HG03521 (cell line): ENCODE results near the gene PTH2.

Source experiments
- ATAC-seq: cut with Tn5 transposase; IDR thresholded peaks from one replicate; pipeline ENCODE4 v1.9.1; 2021; ENCODE audit warnings: mild to moderate bottlenecking, moderate library complexity; ENCODE audit not compliant: unreplicated experiment

The PTH2 gene

DNA sequence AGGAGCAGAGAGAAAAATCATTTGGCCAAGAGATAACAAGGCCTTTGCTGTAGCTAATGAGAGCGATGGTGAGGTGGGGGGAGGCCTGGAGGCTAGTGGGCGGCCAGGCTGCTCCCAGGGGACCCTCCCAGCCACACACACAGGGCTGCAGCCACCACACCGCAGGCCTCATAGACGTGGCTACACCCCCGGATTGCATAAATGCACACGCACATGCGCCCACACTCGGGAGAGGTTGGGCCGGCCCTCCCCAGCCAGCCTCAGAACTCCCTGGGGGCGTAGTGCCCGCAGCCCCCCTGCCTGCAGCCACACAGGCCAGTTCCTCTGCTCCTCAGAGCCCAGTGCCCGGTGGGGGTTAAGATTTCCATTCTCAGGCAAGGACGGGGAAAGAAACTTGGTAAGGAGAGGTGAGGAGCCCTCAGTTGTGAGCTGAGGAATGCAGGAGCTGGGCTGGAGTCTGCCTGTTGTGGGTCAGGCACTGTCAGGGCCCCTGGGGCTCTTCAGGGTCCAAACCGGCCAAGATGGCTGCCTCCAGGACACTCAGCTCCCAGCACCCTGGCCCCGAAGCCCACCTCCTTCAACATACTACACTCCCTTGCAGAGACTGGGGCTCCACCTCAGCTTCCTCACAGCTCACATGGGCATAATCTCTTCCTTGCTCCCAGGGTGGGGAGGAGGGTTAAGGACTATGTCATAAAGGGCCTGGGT lies 8.0 kb downstream of the PTH2 start:
- ATAC-seq, result no peak

DNA sequence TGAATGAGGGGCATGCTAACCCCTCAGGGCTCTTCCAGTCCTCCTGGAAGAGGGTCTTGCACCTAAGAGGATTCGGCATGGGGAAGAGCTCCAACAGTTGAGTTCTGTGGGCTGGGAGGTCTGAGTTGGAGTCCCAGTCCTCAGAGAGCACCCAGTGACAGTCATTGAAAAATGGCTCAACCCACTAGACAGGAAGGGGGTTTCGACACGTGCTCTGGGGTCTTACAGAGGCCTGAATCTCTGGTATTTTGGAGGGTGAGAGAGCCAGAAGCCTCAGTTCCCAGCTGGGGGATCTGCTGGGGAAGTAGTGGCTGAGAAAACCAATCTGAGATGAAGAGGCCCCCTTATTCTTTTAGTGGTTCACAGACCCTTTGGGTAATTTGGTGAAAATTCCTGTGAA lies 9.0 kb downstream of the PTH2 start:
- ATAC-seq, result no peak

DNA sequence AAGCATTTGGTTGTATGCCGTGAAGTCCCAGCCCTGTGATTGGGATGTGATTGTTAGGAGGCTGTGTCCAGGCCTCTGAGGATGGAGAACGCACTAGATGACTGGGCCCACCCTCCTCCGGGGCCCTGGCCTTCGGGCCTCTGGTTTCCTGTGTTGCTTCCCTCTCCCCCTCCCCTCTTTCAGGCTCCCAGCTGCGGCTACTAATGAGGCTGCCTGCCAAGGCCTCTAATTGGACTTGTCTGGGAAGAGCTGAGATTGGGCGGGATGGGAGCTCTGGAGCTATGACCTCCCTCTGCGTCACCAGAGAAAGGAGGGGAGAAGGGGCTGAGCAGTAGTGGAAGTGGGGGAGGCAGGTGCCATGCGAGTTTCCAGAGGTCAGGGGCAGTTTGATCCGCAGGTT lies 9.9 kb downstream of the PTH2 start:
- ATAC-seq, result no peak

DNA sequence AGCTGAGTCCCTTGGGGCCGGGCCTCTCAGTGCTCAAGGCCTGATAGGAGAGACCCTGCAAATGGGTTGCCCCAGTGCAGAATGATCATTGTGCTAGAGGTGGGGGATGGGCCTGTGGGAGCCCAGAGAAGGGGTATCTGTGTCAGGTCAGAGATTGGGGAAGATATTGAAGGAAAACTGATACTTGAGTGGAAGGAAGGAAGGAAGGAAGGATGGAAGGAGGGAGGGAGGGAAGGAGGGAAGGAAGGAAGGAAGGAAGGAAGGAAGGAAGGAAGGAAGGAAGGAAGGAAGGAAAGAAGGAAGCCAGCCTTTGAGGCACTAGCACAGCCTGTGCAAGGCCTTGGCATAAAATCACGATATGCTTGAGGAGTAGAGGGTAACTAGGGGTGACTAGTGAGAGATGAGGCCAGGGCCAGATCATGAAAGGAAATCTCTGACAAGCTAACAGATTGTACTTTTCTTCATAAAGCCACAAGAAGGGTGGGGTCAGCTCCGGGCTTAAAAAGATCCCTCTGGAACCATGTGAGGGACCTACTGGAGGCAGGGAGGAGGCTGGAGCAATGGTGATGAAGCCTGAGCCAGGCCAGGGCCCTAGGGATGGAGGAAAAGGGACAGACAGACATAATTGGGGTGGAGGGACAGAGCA lies 11.4 kb downstream of the PTH2 start:
- no peak for ATAC-seq

DNA sequence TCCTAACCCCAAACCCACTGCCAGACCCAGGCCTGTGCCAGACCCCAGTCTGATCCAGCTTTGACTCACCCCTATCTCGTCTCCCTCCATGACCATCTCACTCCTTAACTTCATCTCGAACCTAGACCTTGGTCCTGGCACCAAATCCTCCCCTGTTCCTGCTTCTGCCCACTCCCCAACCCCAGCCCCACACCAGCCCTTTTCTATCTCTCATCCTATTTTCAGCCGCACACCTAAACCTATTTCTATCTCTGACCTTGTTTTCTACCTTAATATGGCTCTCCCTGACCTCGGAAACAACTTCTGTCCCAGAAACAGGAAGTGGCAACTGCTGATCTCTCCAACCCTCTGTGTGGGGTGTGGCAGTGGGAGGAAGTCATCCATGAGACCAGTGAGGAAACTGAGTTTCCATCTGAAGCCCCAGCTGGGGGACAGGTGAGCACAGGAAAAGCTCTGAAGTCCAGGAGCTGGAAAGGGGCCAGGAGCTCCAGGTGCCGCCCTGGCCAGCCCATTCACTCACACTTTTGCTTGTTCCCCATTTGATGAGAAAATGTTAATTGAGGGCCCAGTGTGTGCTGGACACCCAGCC lies 13.7 kb downstream of the PTH2 start:
- ATAC-seq, result no peak

DNA sequence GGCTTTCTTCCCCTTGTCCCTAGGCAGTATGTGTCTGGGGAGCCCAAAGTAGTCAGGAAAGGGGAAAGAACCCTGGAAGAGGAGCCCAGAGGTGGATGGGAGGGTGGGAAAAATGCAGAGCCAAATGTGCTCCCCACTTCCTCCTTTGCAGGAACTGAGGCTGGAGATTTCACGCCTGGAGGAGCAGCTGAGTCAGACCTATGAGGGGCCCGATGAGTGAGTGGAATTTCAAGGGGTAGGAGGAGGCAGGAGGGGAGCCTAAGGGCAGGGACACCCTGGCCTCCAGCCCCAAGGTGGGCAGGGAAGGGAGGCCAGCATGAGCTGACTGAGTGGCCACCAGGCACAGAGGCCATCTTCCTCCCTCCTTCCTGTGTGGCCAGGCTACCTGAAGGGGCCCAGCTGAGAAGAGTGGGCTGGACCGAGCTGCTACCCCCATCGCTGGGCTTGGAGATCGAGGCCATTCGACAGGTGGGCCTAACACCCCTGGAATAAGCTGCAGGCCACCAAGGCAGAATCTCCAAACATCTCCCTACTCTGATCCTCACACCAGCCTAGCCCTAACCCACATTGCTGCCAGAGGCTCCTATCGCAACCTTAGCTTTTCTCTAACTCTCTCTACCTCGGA lies 14.3 kb downstream of the PTH2 start:
- no peak for ATAC-seq

DNA sequence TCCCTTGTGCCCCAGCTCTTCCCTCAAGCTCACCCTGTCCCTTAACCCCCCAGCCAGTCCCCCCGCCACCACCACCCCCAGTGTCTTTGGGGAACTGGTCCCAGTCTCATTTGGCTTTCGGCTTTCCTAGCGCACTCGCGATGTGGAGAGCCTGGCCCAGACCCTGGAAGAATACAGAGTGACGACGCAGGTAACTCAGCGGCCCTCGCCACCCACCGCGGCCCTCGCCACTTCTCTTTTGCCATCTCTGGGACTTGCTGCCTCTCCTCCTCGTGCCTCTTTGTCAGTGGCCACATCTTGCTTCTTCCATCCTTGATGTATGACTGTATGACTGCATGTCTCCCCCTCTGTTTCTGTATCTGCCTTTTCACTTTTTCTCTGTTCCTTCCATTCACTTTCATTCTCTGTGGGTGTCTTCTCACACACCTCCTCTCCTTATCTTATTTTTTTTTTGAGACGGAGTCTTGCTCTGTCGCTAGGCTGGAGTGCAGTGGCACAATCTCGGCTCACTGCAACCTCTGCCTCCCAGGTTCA lies 15.7 kb downstream of the PTH2 start:
- no peak for ATAC-seq

DNA sequence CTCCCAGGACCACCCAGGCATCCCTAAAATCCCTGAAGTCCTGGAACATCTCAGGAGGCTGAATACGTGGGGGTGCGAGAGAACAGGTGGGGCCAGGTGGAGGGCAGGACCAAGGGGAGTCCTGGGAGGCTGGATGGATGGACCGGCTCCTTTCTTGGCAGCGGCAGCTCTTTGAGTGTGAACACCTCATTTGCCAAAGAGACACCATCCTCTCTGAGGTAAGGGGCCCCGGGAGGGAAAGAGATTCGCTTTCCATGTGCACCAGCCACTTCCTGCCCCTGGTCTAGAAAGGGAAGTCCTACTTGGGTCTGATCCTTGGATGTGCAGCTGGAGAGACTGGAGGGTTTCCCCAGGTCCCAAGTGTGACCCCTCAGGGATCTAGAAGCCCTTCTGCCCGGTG lies 16.2 kb downstream of the PTH2 start:
- no peak for ATAC-seq

DNA sequence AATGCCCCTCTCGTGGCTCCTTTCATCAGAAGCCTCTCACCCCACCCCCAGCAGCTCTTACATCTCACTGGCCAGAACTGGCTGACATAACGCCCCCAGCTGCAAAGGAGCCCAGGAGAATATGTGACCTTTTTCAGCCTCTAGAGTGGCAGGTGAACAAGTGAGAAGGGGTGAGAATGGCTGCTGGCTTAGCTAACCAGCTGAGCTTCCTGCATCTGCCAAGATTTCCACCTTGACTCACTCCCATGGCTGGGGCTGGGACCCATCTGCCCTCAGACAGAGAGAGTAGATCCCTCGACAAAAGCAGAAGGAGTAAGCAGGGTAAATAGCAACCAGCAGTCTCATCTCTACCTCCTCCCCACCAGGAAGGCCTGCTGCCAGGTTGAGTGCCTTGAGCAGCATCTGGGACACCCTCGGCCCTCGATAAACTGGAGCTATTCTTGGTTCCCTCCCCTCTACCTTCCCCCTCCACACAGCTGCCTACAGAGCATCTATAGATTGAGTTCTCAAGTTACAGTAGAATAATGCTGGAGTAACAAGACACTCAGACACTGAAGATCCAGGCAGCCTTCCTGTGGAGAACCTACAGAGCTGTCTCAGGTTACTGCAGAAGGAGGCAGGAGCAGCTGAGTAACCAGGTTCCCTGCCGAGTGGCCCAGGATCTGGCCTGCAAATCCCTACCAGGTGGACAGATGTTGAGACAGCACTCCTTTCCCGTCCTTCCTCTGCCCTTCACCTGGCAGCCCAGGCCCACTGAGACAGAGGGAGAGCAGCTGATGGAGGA lies 19.6 kb downstream of the PTH2 start:
- ATAC-seq, result no peak

DNA sequence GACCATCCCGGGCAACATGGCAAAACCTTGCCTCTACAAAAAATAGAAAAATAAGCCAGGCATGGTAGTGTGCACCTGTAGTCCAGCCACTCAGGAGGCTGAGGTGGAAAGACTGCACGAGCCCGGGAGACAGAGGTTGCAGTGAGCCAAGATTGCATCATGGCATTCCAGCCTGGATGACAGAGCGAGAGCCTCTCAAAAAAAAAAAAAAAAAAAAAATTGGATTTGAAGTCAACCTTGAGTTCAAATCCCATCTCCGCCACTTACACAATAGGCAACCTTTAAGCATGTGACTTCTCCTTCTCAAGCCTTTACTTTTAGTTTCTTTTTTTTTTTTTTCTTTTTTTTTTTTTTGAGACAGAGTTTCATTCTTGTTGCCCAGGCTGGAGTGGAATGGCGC lies 23.2 kb downstream of the PTH2 start:
- ATAC-seq, result no peak

DNA sequence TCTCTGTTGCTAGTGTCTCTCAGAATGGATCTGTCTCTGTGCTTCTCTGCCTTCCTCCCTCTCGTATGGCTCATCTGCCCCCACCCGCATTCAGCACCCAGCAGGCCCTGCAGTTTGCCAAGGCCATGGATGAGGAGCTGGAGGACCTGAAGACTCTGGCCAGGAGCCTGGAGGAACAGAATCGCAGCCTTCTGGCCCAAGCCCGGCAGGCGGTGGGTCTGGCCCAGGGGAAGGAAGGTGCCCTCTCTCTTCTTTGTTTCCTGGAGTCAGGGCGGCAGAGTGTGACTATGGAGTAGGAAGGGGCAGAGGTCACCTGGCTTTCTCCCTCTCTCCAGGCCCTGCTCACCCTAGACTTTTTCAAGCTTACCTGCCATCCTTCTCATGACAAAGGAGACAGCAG lies 24.3 kb downstream of the PTH2 start:
- no peak for ATAC-seq

DNA sequence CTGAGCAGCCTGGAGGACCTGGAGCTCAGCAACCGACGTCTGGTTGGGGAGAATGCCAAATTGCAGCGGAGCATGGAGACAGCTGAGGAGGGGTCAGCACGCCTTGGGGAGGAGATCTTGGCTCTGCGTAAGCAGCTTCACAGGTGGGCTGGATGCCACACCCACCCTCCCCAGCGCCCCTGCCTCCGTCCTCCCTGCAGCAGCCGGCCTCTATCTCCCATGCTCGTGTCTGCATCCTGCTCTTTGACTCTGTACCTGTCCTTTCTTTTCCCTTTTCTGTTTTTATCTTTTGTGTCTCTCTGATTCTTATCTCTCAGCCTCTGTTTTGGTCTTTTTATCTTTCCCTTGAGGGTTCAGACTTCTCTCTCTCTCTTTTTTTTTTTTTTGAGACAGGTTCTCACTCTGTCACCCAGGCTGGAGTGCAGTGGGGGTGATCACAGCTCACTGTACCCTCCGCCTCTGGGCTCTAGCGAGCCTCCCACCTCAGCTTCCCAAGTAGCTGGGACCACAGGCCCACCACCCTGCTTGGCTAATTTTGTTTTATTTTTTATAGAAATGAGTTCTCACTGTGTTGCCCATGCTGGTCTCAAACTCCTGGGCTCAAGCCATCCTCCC lies 25.1 kb downstream of the PTH2 start:
- ATAC-seq, result no peak

DNA sequence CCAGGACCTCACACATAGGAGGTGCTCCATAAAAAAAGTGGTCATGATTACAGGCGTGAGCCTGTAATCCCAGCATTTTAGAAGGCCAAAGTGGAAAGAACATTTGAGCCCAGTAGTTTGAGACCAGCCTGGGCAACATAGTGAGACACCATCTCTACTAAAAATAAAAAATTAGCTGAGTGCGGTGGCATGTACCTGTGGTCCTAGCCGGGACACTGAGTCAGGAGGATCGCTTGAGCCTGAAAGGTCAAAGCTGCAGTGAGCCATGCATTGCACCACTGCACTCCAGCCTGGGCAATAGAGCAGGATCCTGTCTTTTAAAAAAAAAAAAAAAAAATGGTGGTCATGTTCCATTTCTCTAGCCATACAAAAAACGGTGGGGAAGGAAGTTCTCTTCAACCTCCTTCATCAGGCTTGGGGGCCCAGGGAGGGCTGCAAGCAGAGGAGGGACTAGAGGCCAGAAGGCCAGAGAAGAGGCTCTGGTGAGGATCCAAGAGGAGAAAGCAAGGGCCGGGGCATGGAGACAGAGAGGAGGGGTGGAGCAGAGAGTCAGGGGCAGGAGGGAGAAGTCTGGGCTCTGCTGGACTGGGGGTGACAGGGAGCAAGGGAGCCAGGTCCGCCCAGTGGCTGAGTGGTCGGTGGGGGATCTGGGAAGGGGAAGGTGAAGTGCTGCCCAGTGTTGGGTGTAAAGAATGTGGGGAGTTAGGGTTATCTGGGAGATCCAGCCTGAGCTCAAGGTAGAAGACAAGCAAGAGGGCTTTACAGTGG lies 26.3 kb downstream of the PTH2 start:
- no peak for ATAC-seq

DNA sequence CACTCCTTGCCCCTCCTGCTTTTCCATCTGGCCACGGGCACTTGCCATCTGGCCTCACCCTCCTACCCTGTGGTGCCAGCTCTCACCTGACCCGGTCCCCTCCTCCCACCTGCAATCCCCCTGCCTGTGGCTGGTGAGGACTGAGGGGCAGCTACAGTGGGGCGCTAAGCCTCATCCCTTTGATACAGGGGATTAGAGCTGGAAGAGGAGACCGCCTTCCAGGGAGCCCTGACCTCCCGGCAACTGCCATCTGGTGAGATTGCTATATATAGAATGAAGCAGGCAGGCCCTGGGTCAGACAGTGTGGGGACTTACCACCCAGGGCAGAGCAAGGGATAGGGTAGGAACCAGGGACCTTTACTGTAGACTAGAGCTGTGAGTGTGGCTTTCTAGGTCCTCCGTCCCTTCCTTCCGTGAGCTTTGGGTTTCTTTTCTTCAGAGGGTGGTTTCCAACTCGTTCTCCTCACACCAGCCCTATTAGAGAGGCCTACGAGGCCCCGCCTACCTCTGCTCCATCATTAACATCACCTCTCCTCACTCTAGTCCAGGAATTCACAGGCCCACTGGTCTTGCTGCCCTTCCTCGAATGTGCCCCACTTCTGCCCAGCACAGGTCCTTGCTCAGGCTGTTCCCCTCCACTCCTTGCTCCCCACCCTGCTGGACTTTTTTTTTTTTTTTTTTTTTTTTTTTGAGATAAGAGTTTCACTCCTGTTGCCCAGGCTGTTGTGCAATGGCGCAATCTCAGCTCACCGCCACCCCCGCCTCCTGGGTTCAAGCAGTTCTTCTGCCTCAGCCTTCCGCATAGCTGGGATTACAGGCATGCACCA lies 27.4 kb downstream of the PTH2 start:
- ATAC-seq, result no peak

DNA sequence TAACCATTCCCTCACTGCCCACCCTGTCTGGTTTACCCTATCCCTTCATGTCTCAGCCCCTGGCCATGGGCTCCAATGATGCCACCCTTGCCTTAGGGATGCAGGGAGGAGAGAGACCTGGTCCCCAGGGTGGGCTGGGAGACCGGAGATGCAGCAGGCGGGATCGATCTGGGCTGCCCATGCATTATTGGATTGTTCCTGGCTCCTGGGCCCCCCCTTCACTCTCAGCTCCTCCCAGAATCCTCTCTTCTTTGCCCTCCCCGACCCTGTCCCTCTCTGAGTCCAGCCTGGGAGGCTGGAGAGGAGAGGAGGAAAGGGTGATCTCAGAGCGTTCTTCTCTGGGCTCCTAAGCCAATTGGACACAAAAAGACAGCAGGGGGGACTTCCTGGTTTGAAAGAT lies 29.4 kb downstream of the PTH2 start:
- no peak for ATAC-seq

DNA sequence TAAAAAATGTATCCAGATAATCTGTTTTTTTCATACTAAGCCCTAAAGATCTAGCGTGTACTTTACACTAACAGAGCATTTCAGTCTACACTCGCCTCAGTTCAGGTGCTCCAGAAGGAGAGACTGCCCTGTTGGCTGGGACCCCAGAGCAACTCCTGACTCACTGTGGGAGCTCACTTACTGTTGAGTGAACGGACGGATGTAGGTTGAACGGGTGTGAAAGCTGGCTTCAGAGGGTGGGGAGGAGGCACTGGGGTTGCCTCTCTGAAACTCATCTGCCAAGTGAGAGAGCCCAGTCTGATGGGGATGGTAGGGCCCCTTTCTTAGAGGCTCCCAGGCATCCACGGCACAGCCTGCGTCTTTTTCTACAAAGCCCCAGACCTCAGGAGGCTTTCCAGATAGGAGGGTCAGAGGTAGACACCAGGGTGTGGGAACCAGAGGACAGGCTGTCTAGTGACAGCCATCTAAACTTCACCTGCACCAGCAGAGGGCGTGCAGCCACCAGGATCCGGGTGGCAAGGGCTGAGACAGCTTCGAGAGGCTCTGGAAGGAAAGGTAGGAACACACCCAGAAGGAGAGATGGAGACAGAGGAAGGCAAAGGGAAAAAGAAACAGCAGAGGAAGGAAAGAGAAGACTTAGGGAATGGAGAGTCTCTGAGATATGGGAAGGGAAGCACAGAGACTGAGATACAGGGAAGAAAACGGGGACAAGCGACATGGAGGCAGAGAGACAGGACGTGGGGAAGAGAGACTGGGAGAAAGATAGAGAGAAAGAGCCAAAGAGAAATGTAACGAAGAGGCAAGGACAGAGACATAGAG lies 31.5 kb downstream of the PTH2 start:
- ATAC-seq, result no peak

DNA sequence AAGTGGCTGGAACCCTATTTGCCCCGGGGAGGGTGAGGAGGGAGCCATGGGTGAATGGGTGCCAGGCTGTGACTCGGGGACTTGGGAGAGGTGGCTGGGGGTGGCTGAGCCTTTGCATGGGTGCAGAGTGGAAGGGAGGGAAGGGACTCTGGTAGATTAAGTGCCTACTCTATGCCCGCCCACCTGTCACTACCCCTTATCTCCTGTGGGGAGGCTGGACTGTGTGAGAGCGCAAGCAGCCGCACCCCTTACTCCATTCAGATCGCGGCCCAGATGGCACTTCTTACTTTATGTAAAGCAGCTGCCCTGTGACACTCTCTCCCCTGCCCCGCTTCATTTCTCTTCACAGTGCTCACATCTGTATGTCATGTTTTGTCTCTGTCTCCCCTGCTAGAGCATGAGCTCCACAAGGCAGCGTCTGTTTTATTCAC lies 32.3 kb downstream of the PTH2 start:
- ATAC-seq, result no peak
